NCI-H526 treated with DMSO at 0.1 percent for 48 hours (cell line): Measurements from ENCODE around the gene RNF40.
A peak's percentile ranks its signal among the peaks of the same experiment; 100 is the strongest.
"Not testable (repeated sequence)": the region's sequence is repeated elsewhere in the genome, so short reads cannot be mapped to it uniquely, and the experiment has no call there.

Experiments
- DNase-seq: peaks from one replicate; lab custom pipeline; 2025; lab: John Stamatoyannopoulos, UW

The RNF40 gene

GRCh38 chr16:30782486-30783279 is 20.6 kb downstream of the RNF40 start:
- no peak for DNase-seq

- no peak for DNase-seq
Observed at GRCh38 chr16:30783280-30784109, 21.4 kb downstream of the RNF40 start.

GRCh38 chr16:30784215-30784614 is 22.1 kb downstream of the RNF40 start:
- DNase-seq: no peak

GRCh38 chr16:30785126-30786106 is 23.3 kb downstream of the RNF40 start:
- DNase-seq: no peak

GRCh38 chr16:30786115-30786935 is 24.2 kb downstream of the RNF40 start:
- peak; percentile 19 for DNase-seq

- DNase-seq: peak; percentile 52
Observed at GRCh38 chr16:30786936-30787612, 25.0 kb downstream of the RNF40 start, which contains the start of gene ZNF629. TSS of gene ZNF629 (minus strand) at chr16:30787205. CDS start at chr16:30784482, 2,723 bp downstream.

GRCh38 chr16:30787613-30788378 is 25.7 kb downstream of the RNF40 start:
- DNase-seq: no peak

GRCh38 chr16:30793508-30794069 is 31.5 kb downstream of the RNF40 start:
- DNase-seq: no peak

GRCh38 chr16:30794634-30795033 is 32.5 kb downstream of the RNF40 start:
- DNase-seq: no peak

- DNase-seq: no peak
Observed at GRCh38 chr16:30797670-30798309, 35.7 kb downstream of the RNF40 start.

GRCh38 chr16:30802936-30803335 is 40.8 kb downstream of the RNF40 start:
- no peak for DNase-seq

GRCh38 chr16:30805056-30805369 is 42.9 kb downstream of the RNF40 start:
- no peak for DNase-seq

- peak; percentile 70 for DNase-seq
Observed at GRCh38 chr16:30805370-30806169, 43.4 kb downstream of the RNF40 start.

- no peak for DNase-seq
Observed at GRCh38 chr16:30808146-30808545, 46.0 kb downstream of the RNF40 start.

- DNase-seq: not testable (repeated sequence)
Observed at GRCh38 chr16:30808890-30809426, 46.8 kb downstream of the RNF40 start.

GRCh38 chr16:30809675-30810074 is 47.6 kb downstream of the RNF40 start:
- not testable (repeated sequence) for DNase-seq

GRCh38 chr16:30813821-30814189 is 51.7 kb downstream of the RNF40 start:
- no peak for DNase-seq

GRCh38 chr16:30816769-30817168 is 54.6 kb downstream of the RNF40 start:
- DNase-seq: no peak
